ENCODE data around the gene ACTL7A. TPM values are rescaled to one million over a fixed set of nuclear protein-coding genes. Genes with fewer than 3 reads are reported as not detected.

ACTL7A gene
- polyA plus RNA-seq, 1 donor (not counting 4 experiments of a cell fraction or from before 2014, with no cell fraction given), result not detected

GRCh38 chr9:108850293-108850897 lies 11.7 kb upstream of the ACTL7A start:
- no peak overlapping the region for H3K27ac ChIP-seq (ENCODE audit: control insufficient read depth, insufficient read depth, low read length)
- no peak overlapping the region for H3K9ac ChIP-seq (ENCODE audit: control insufficient read depth, extremely low read depth, insufficient read depth, low read length)
- no peak for DNase-seq (ENCODE audit: low read depth, low spot score)
- dilution Hi-C loops (cut with MboI; ENCODE audit: extremely low pct_ligation_motif_present, low sequenced_read_pairs), result no loop called here
- no peak overlapping the region for H2AFZ ChIP-seq (ENCODE audit: control insufficient read depth, low read length)
- H3K36me3 ChIP-seq (ENCODE audit: control insufficient read depth in 2 of 2, extremely low read depth in 1 of 2, insufficient read depth in 2 of 2, low read length in 2 of 2), result no peaks in the 10 kb centered on the region
- no peak overlapping the region for H3K4me2 ChIP-seq (ENCODE audit: control insufficient read depth, extremely low read depth, insufficient read depth, low read depth, low read length)
- H3K9me1 ChIP-seq (ENCODE audit: control insufficient read depth, extremely low read depth, insufficient read depth, low read length), result no peaks in the 10 kb centered on the region
- TF ChIP-seq EZH2 (IDR thresholded peaks at IDR 0.05; ENCODE audit: low read length) (no peak), CTCF (optimal IDR thresholded peaks at IDR 0.05 in 1 of 3, IDR thresholded peaks at IDR 0.05 in 1 of 3, conservative IDR thresholded peaks at IDR 0.05 in 1 of 3; ENCODE audit: extremely low read depth in 1 of 3, insufficient read depth in 2 of 3, low read length in 3 of 3) (peak; percentile 52 to 74 (median 52))
- H3K9me3 ChIP-seq (ENCODE audit: control insufficient read depth, low read depth, low read length), result no peaks in the 10 kb centered on the region
- H3K4me1 ChIP-seq (ENCODE audit: control insufficient read depth, extremely low read depth, insufficient read depth, low read length), result peaks cover 8% of the 10 kb centered on the region
- FAIRE-seq, result peak; percentile 71
- H3K79me2 ChIP-seq (ENCODE audit: control insufficient read depth, insufficient read depth, low read length), result no peaks in the 10 kb centered on the region
- no peaks in the 10 kb centered on the region for H3K27me3 ChIP-seq (ENCODE audit: control insufficient read depth, extremely low read depth, insufficient read depth, low read length)
- H3K4me3 ChIP-seq (ENCODE audit: control insufficient read depth in 2 of 3, extremely low read depth in 1 of 3, insufficient read depth in 2 of 3, low read depth in 1 of 3, low read length in 3 of 3), result no peak overlapping the region
- H4K20me1 ChIP-seq (ENCODE audit: control insufficient read depth, extremely low read depth, insufficient read depth, low read length), result no peaks in the 10 kb centered on the region

- dilution Hi-C loops (cut with MboI; ENCODE audit: extremely low pct_ligation_motif_present, low sequenced_read_pairs), result no loop called here
- H3K79me2 ChIP-seq (ENCODE audit: control insufficient read depth, insufficient read depth, low read length), result no peaks in the 10 kb centered on the region
- no peaks in the 10 kb centered on the region for H3K36me3 ChIP-seq (ENCODE audit: control insufficient read depth in 2 of 2, extremely low read depth in 1 of 2, insufficient read depth in 2 of 2, low read length in 2 of 2)
- H3K9me1 ChIP-seq (ENCODE audit: control insufficient read depth, extremely low read depth, insufficient read depth, low read length), result no peaks in the 10 kb centered on the region
- H3K9me3 ChIP-seq (ENCODE audit: control insufficient read depth, low read depth, low read length), result no peaks in the 10 kb centered on the region
- no peak overlapping the region for H3K4me2 ChIP-seq (ENCODE audit: control insufficient read depth, extremely low read depth, insufficient read depth, low read depth, low read length)
- no peak overlapping the region for H2AFZ ChIP-seq (ENCODE audit: control insufficient read depth, low read length)
- H4K20me1 ChIP-seq (ENCODE audit: control insufficient read depth, extremely low read depth, insufficient read depth, low read length), result no peaks in the 10 kb centered on the region
- no peak overlapping the region for H3K27ac ChIP-seq (ENCODE audit: control insufficient read depth, insufficient read depth, low read length)
- no peak for DNase-seq (ENCODE audit: low read depth, low spot score)
- no peak for TF ChIP-seq CTCF (optimal IDR thresholded peaks at IDR 0.05 in 1 of 3, IDR thresholded peaks at IDR 0.05 in 1 of 3, conservative IDR thresholded peaks at IDR 0.05 in 1 of 3; ENCODE audit: extremely low read depth in 1 of 3, insufficient read depth in 2 of 3, low read length in 3 of 3)
- TF ChIP-seq EZH2 (IDR thresholded peaks at IDR 0.05; ENCODE audit: low read length), result no peak
- FAIRE-seq, result no peak
- no peaks in the 10 kb centered on the region for H3K27me3 ChIP-seq (ENCODE audit: control insufficient read depth, extremely low read depth, insufficient read depth, low read length)
- H3K4me1 ChIP-seq (ENCODE audit: control insufficient read depth, extremely low read depth, insufficient read depth, low read length), result peaks cover 3% of the 10 kb centered on the region
- no peak overlapping the region for H3K9ac ChIP-seq (ENCODE audit: control insufficient read depth, extremely low read depth, insufficient read depth, low read length)
- no peak overlapping the region for H3K4me3 ChIP-seq (ENCODE audit: control insufficient read depth in 2 of 3, extremely low read depth in 1 of 3, insufficient read depth in 2 of 3, low read depth in 1 of 3, low read length in 3 of 3)
Observed at GRCh38 chr9:108851138-108851537, 10.9 kb upstream of the ACTL7A start.

Data from keratinocyte (primary cell).